NB4 (cell line): ENCODE measurements around the gene IDNK.

Source experiments
- DNase-seq: peaks from one replicate; pipeline ENCODE4 v3.0.0; 2010; ENCODE audit warnings: low read depth
- H3K4me3 ChIP-seq: one replicate; pipeline ENCODE4 v1.5.1; 2011; ENCODE audit warnings: mild to moderate bottlenecking, low read depth, low read length, moderate library complexity
- CTCF ChIP-seq: IDR thresholded peaks from one replicate; pipeline ENCODE4 v1.5.1; 2012; ENCODE audit warnings: low read depth, low read length
- MAX ChIP-seq: IDR thresholded peaks from 2 replicates; pipeline ENCODE4 v1.6.1; 2011; ENCODE audit warnings: low read depth, low read length
- MYC ChIP-seq: IDR thresholded peaks from 2 replicates; pipeline ENCODE4 v1.6.1; 2011; ENCODE audit warnings: low read depth, low read length
- POLR2A ChIP-seq: IDR thresholded peaks from 2 replicates; pipeline ENCODE4 v1.6.1; 2011; ENCODE audit warnings: mild to moderate bottlenecking; ENCODE audit not compliant: insufficient read length; ENCODE audit errors: extremely low read depth

Gene IDNK

GRCh38 chr9:83622939-83623678 lies at the start of gene IDNK:
IDNK (plus strand) TSS chr9:83623143; CDS start chr9:83623172, 29 bp downstream.
- TF ChIP-seq MYC (peak; percentile 17; the same call in 1 of the 2 replicates), POLR2A (peak; percentile 48), CTCF (no peak), MAX (no peak)
- peak; percentile 67 for DNase-seq
- peak within 1 kb of the TSS; percentile 69 for H3K4me3 ChIP-seq

- DNase-seq = no peak
- no peak overlapping the region for H3K4me3 ChIP-seq
- TF ChIP-seq CTCF (no peak), MAX (no peak), POLR2A (no peak), MYC (no peak)
Observed at GRCh38 chr9:83574482-83574881, 48.5 kb upstream of the IDNK start.

GRCh38 chr9:83582029-83582428 lies 40.9 kb upstream of the IDNK start:
- no peak overlapping the region for H3K4me3 ChIP-seq
- no peak for TF ChIP-seq POLR2A
- no peak for TF ChIP-seq MYC
- TF ChIP-seq CTCF = no peak
- TF ChIP-seq MAX = no peak
- no peak for DNase-seq

- TF ChIP-seq MAX (no peak), POLR2A (no peak), MYC (no peak), CTCF (peak; percentile 64)
- no peak overlapping the region for H3K4me3 ChIP-seq
- DNase-seq = peak; percentile 57
Observed at GRCh38 chr9:83583151-83584014, 39.6 kb upstream of the IDNK start.

GRCh38 chr9:83584995-83585394 lies 37.9 kb upstream of the IDNK start:
- DNase-seq = no peak
- no peak overlapping the region for H3K4me3 ChIP-seq
- TF ChIP-seq MYC = no peak
- no peak for TF ChIP-seq MAX
- TF ChIP-seq CTCF = no peak
- no peak for TF ChIP-seq POLR2A
